Esophagus squamous epithelium (tissue), 4 donors: ENCODE data around the gene PINK1.

Experiments
- POLR2A ChIP-seq, 4 donors: fragments of 450-650 bp; IDR thresholded peaks; one replicate each; pipeline ENCODE4 v1.6.1; 2017; ENCODE audit warnings: antibody characterized with exemption in 4 of 4, mild to moderate bottlenecking in 4 of 4, moderate library complexity in 3 of 4
- TF ChIP-seq, protein P1 (sequence below), 6 experiments: fragments of 450-650 bp in 4 of 6; fragments of 200-600 bp in 2 of 6; sonication (generic) in 2 of 6; IDR thresholded peaks; one replicate each; pipeline ENCODE4 v1.5.1; 2016 to 2019; ENCODE audit warnings: antibody characterized with exemption in 6 of 6, mild to moderate bottlenecking in 4 of 6, moderate library complexity in 4 of 6

- TF ChIP-seq, protein P1, sequence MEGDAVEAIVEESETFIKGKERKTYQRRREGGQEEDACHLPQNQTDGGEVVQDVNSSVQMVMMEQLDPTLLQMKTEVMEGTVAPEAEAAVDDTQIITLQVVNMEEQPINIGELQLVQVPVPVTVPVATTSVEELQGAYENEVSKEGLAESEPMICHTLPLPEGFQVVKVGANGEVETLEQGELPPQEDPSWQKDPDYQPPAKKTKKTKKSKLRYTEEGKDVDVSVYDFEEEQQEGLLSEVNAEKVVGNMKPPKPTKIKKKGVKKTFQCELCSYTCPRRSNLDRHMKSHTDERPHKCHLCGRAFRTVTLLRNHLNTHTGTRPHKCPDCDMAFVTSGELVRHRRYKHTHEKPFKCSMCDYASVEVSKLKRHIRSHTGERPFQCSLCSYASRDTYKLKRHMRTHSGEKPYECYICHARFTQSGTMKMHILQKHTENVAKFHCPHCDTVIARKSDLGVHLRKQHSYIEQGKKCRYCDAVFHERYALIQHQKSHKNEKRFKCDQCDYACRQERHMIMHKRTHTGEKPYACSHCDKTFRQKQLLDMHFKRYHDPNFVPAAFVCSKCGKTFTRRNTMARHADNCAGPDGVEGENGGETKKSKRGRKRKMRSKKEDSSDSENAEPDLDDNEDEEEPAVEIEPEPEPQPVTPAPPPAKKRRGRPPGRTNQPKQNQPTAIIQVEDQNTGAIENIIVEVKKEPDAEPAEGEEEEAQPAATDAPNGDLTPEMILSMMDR (IDR thresholded peaks at IDR 0.05), result no peak
- TF ChIP-seq POLR2A (IDR thresholded peaks at IDR 0.05), result no peak
Measured at GRCh38 chr1:20609541-20609940, 23.7 kb upstream of the PINK1 start.
